ENCODE measurements around the gene MSRB3. TPM values are rescaled to one million over a fixed set of nuclear protein-coding genes. Genes with fewer than 3 reads are reported as not detected.

Gene MSRB3
- total RNA-seq, 2 donors from 2014 or later = 3.5 to 29.6 TPM

DNA sequence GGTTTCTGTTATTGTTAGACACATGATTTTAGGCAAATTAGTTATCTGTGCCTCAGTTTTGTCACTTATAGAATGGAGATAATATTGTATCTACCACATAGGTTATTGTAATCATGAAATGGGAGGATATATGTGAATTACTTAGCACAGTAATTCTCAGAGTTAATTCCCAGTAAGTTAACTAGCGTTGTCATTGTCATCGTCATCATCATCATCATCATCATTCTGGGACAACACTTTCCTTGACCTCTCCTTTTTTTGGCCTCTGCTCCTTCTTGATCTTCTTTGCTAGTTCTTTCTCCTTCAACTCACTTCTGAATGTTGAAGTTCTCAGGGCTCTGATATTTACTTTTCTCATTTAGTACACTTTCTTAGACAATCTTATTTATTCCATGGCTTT is 13.8 kb downstream of the MSRB3 start:
- Histone ChIP-seq H3K36me3 (no peaks in the 10 kb centered on the region), H3K4me1 (no peaks in the 10 kb centered on the region), H3K9ac (ENCODE audit: low read depth in 2 of 2, low read length in 2 of 2) (no peak overlapping the region), H3K9me3 (no peaks in the 10 kb centered on the region), H3K27ac (no peak overlapping the region), H3K4me3 (no peak overlapping the region), H3K27me3 (no peaks in the 10 kb centered on the region)
- intact Hi-C loops (cut with DNase I) = no loop called here
- no peak for TF ChIP-seq CTCF (IDR thresholded peaks at IDR 0.05)
- DNase-seq = no peak

DNA sequence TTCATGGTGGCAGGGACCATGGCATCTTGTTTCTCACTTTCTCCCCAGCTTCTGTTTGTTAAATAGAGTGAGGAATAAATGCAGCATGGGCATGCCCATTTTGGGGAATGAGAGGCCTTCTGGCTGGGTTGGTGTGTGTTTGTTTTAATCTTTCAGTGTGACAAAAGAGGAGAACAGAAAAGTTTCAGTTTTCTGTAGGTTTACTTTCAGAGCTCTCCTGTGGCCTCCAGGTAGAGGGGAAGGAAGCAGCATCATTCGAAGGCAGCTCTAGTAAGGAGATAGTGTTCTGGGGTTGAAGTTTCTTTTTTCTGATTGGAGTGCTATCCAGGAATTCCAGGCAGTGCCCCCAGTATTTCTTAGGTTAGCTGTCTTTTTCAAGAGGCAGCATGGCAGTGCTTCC is 15.3 kb downstream of the MSRB3 start:
- no peak overlapping the region for H3K27ac ChIP-seq
- no peak for DNase-seq
- H3K9me3 ChIP-seq = no peaks in the 10 kb centered on the region
- H3K36me3 ChIP-seq = no peaks in the 10 kb centered on the region
- TF ChIP-seq CTCF (IDR thresholded peaks at IDR 0.05) = no peak
- no peaks in the 10 kb centered on the region for H3K4me1 ChIP-seq
- no peak overlapping the region for H3K9ac ChIP-seq (ENCODE audit: low read depth in 2 of 2, low read length in 2 of 2)
- intact Hi-C loops (cut with DNase I) = no loop called here
- no peak overlapping the region for H3K4me3 ChIP-seq
- no peaks in the 10 kb centered on the region for H3K27me3 ChIP-seq

- no peaks in the 10 kb centered on the region for H3K9me3 ChIP-seq
- H3K4me3 ChIP-seq = no peak overlapping the region
- no peak for DNase-seq
- H3K27ac ChIP-seq = no peak overlapping the region
- H3K9ac ChIP-seq (ENCODE audit: low read depth in 2 of 2, low read length in 2 of 2) = no peak overlapping the region
- no peaks in the 10 kb centered on the region for H3K4me1 ChIP-seq
- no peaks in the 10 kb centered on the region for H3K27me3 ChIP-seq
- intact Hi-C loops (cut with DNase I) = no loop called here
- no peaks in the 10 kb centered on the region for H3K36me3 ChIP-seq
- TF ChIP-seq CTCF (IDR thresholded peaks at IDR 0.05) = no peak
Observed at GRCh38 chr12:65294641-65295262, 16.3 kb downstream of the MSRB3 start.

DNA sequence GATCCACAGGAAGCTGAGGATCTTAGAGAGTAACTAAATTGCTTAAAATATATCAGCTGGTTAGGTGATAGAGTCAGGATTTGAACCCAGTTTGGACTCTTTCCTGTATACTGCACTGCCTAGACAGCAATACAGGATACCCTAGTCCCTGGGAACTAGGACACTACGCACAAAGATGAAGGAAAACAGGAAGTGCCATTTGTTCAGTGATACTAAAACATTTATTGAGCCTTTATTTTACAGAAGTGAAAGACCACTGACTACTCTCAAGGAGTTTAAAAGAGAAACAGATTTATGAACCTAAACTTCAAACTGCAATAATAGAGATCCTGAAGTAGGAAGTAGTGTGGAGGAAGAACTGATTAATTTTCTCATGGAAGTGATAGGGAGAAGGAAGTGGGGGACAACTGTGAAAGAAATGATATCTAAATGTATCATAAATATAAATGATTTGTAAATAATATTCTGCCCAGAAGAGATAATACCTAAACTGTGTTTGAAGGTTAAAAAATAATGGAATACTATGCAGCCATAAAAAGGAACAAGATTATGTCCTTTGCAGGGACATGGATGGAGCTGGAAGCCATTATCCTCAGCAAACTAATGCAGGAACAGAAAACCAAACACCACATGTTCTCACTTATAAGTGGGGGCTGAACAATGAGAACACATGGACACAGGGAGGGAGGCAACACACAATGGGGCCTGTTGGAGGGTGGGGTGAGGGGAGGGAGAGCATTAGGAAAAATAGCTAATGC is 18.2 kb downstream of the MSRB3 start:
- no peak overlapping the region for H3K4me3 ChIP-seq
- H3K36me3 ChIP-seq = no peaks in the 10 kb centered on the region
- no peaks in the 10 kb centered on the region for H3K9me3 ChIP-seq
- no peak for TF ChIP-seq CTCF (IDR thresholded peaks at IDR 0.05)
- DNase-seq = no peak
- no peaks in the 10 kb centered on the region for H3K4me1 ChIP-seq
- no peak overlapping the region for H3K9ac ChIP-seq (ENCODE audit: low read depth in 2 of 2, low read length in 2 of 2)
- H3K27me3 ChIP-seq = no peaks in the 10 kb centered on the region
- H3K27ac ChIP-seq = no peak overlapping the region
- intact Hi-C loops (cut with DNase I) = no loop called here

GRCh38 chr12:65300097-65300496 is 21.6 kb downstream of the MSRB3 start:
- no peak for TF ChIP-seq CTCF (IDR thresholded peaks at IDR 0.05)
- Histone ChIP-seq H3K4me3 (no peak overlapping the region), H3K4me1 (no peaks in the 10 kb centered on the region), H3K9ac (ENCODE audit: low read depth in 2 of 2, low read length in 2 of 2) (no peak overlapping the region), H3K27ac (no peak overlapping the region), H3K27me3 (no peaks in the 10 kb centered on the region), H3K36me3 (no peaks in the 10 kb centered on the region), H3K9me3 (no peaks in the 10 kb centered on the region)
- no peak for DNase-seq
- intact Hi-C loops (cut with DNase I) = no loop called here
